SK-N-SH treated with all-trans-retinoic acid at 6 μM for 48 hours (cell line): ENCODE measurements around the gene PRXL2B.

Source experiments
- CREB5 ChIP-seq: fragments of 250-450 bp; sonication (Bioruptor Pico); IDR thresholded peaks from 2 replicates; pipeline ENCODE4 v1.5.1; 2020; ENCODE audit warnings: low read depth, mild to moderate bottlenecking, moderate library complexity
- ESRRG ChIP-seq: fragments of 250-450 bp; sonication (Bioruptor Pico); IDR thresholded peaks from 2 replicates; pipeline ENCODE4 v1.6.1; 2021; ENCODE audit warnings: mild to moderate bottlenecking
- POU6F1 ChIP-seq: fragments of 250-450 bp; sonication (Bioruptor Pico); IDR thresholded peaks from 2 replicates; pipeline ENCODE4 v1.8.0; 2021; ENCODE audit warnings: low read depth, mild to moderate bottlenecking, moderate library complexity, borderline replicate concordance
- PPARA ChIP-seq: fragments of 250-450 bp; sonication (Bioruptor Pico); IDR thresholded peaks from 2 replicates; pipeline ENCODE4 v1.5.0; 2020; ENCODE audit warnings: mild to moderate bottlenecking, borderline replicate concordance
- RARB ChIP-seq: fragments of 250-450 bp; sonication (Bioruptor Pico); IDR thresholded peaks from 2 replicates; pipeline ENCODE4 v1.8.0; 2021; ENCODE audit warnings: mild to moderate bottlenecking, moderate library complexity
- TOX ChIP-seq: fragments of 250-450 bp; sonication (Bioruptor Pico); IDR thresholded peaks from 2 replicates; pipeline ENCODE4 v1.8.0; 2021; ENCODE audit warnings: mild to moderate bottlenecking, moderate library complexity, borderline replicate concordance
- ZNF8 ChIP-seq: fragments of 450-650 bp; formaldehyde crosslinking; IDR thresholded peaks from 2 replicates; pipeline ENCODE4 v1.5.0; 2020; ENCODE audit warnings: mild to moderate bottlenecking, moderate library complexity

DNA sequence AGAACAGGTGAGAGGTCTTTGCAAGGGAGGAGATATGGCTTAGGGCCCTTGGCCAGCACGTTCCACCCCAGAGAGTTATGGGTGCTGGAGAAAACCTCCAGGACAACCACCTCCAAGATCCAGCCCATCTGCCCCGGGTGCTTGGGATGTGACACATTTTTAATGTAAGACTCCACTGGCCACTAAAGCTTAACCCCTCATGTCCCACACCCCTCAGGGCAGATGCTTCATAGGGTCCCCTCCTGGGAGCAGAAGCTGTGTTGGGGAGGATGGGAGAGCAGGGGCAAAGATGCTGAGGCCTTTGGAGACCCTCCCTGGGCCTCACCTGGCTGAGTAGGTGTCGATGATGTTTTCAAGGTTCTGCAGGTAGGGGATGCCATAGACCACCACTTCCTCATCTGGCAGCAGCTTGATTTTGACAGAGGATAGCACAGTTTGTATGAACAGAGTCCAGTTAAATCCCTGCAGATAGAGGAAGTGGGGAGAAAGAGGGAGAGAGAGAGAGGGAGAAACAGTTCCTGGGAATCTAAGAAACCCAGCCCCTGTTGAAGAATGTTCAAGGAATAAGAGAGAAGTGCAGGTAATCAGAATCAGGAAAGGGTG is 11.9 kb downstream of the PRXL2B start:
- TF ChIP-seq ZNF8 (CRISPR knock-in tag) = no peak
- TF ChIP-seq POU6F1 (CRISPR knock-in tag) = no peak
- TF ChIP-seq RARB = no peak
- TF ChIP-seq ESRRG (CRISPR knock-in tag) = no peak
- TF ChIP-seq TOX = no peak
- TF ChIP-seq CREB5 (CRISPR knock-in tag) = no peak
- TF ChIP-seq PPARA = no peak
